HepG2 (cell line): ENCODE data around the gene KLK7. TPM values are rescaled to one million over a fixed set of nuclear protein-coding genes. Genes with fewer than 3 reads are reported as not detected.

ENCODE experiments used
- ATAC-seq: fragments of 200-7000 bp; cut with Tn5 transposase; 3 replicates; pipeline ENCODE4 v1.9.1; 2020; ENCODE audit warnings: mild to moderate bottlenecking, moderate library complexity
- BruUV-seq: library from RNA; stranded (reverse); fragments of 400-500 nt; replicated peaks from 2 replicates; lab custom pipeline; 2021; lab: Mats Ljungman, UMichigan
- CTCF ChIA-PET: fragments of 300-600 bp; formaldehyde crosslinking; extraction: SDS; loops from one replicate; lab custom pipeline; 2021; ENCODE audit warnings: low total read pairs, inconsistent platforms, low intra/inter-chr PET ratio; lab: Yijun Ruan, JAX
- POLR2A ChIA-PET: fragments of 350-600 bp; sonication (Branson Sonifier 250); formaldehyde crosslinking; loops from one replicate; lab custom pipeline; 2020; ENCODE audit warnings: antibody characterized with exemption, inconsistent platforms; lab: Yijun Ruan, JAX
- DNase-seq: peaks from one replicate; pipeline ENCODE4 v3.0.0-alpha.2; 2015; ENCODE audit warnings: low spot score
- FAIRE-seq: peaks from 3 replicates; lab custom pipeline; 2011; peaks lifted over from hg19 to GRCh38; lab: Jason Lieb, UNC
- H2AFZ ChIP-seq: one replicate; pipeline ENCODE4 v1.6.1; 2011; ENCODE audit warnings: low read length, inconsistent platforms
- H3K27ac ChIP-seq: fragments of 300-600 bp; 3 replicates; pipeline ENCODE4 v1.8.0; 2011; ENCODE audit warnings: mixed run types, mild to moderate bottlenecking, mixed read lengths, low read length, inconsistent platforms; ENCODE audit not compliant: insufficient read depth; ENCODE audit errors: extremely low read length
- H3K27me3 ChIP-seq, 2 experiments: fragments of 200-600 bp in 1 of 2; 2 replicates in 1 of 2; 3 replicates in 1 of 2; pipeline versions ENCODE4 v1.6.0 to v1.8.0; 2011; ENCODE audit warnings: low read length in 2 of 2, mild to moderate bottlenecking in 2 of 2, moderate library complexity in 2 of 2, inconsistent platforms in 1 of 2; ENCODE audit not compliant: insufficient read depth in 2 of 2, control insufficient read depth in 1 of 2
- H3K36me3 ChIP-seq, 2 experiments: fragments of 200-600 bp in 1 of 2; replicated peaks in 1 of 2; 2 replicates in 1 of 2; 3 replicates in 1 of 2; pipeline versions ENCODE4 v1.5.1 to v1.8.0; 2011; ENCODE audit warnings: low read length in 2 of 2, inconsistent platforms in 1 of 2; ENCODE audit not compliant: insufficient read depth in 2 of 2, control insufficient read depth in 1 of 2
- H3K4me1 ChIP-seq: 2 replicates; pipeline ENCODE4 v1.5.1; 2012; ENCODE audit warnings: low read length, inconsistent platforms; ENCODE audit not compliant: insufficient read depth
- H3K4me2 ChIP-seq: 2 replicates; pipeline ENCODE4 v1.6.0; 2011; ENCODE audit warnings: low read depth, low read length, inconsistent platforms
- H3K4me3 ChIP-seq, 3 experiments: fragments of 200-600 bp in 1 of 3; sonication (generic), shearing (Covaris generic) in 1 of 3; replicated peaks in 1 of 3; 2 replicates each; pipeline ENCODE4 v1.5.1; 2011 to 2016; ENCODE audit warnings: low read length in 3 of 3, inconsistent platforms in 2 of 3, low read depth in 2 of 3, mild to moderate bottlenecking in 2 of 3, control low read depth in 1 of 3, mixed read lengths in 1 of 3; ENCODE audit not compliant: insufficient read depth in 1 of 3
- H3K79me2 ChIP-seq: one replicate; pipeline ENCODE4 v1.6.1; 2011; ENCODE audit warnings: low read length, inconsistent platforms; ENCODE audit not compliant: insufficient read depth
- H3K9ac ChIP-seq: 2 replicates; pipeline ENCODE4 v1.6.0; 2011; ENCODE audit warnings: mild to moderate bottlenecking, low read depth, low read length, inconsistent platforms; ENCODE audit not compliant: insufficient read depth
- H3K9me3 ChIP-seq: 2 replicates; pipeline ENCODE4 v1.5.1; 2012; ENCODE audit warnings: mild to moderate bottlenecking, low read length
- H4K20me1 ChIP-seq: 2 replicates; pipeline ENCODE4 v1.6.0; 2011; ENCODE audit warnings: inconsistent platforms, mild to moderate bottlenecking, low read length, moderate library complexity; ENCODE audit not compliant: insufficient read depth
- BATF2 ChIP-seq: sonication (generic); formaldehyde crosslinking; IDR thresholded peaks from 2 replicates; pipeline ENCODE4 v1.8.0; 2022; ENCODE audit warnings: mild to moderate bottlenecking, missing genetic modification reagents, moderate library complexity
- KLF9 ChIP-seq: IDR thresholded peaks from 2 replicates; pipeline ENCODE4 v1.6.1; 2016; ENCODE audit warnings: low read depth
- TBX3 ChIP-seq: fragments of 450-650 bp; IDR thresholded peaks from 2 replicates; pipeline ENCODE4 v1.6.1; 2017; ENCODE audit warnings: antibody characterized with exemption, mild to moderate bottlenecking, inconsistent platforms, borderline replicate concordance
- ZNF143 ChIP-seq: sonication (generic); formaldehyde crosslinking; IDR thresholded peaks from 2 replicates; pipeline ENCODE4 v1.4.0; 2020; ENCODE audit warnings: missing genetic modification reagents
- ZNF577 ChIP-seq: sonication (generic); formaldehyde crosslinking; IDR thresholded peaks from 2 replicates; pipeline ENCODE4 v1.4.0; 2020; ENCODE audit warnings: mild to moderate bottlenecking, low read depth, missing genetic modification reagents, borderline replicate concordance
- ZNF710 ChIP-seq: sonication (generic); formaldehyde crosslinking; IDR thresholded peaks from 2 replicates; pipeline ENCODE4 v1.5.0; 2020; ENCODE audit warnings: mild to moderate bottlenecking, missing genetic modification reagents, borderline replicate concordance
- ZNF776 ChIP-seq: sonication (generic); formaldehyde crosslinking; IDR thresholded peaks from 2 replicates; pipeline ENCODE4 v1.4.0; 2020; ENCODE audit warnings: mild to moderate bottlenecking, missing genetic modification reagents
- ZNF816 ChIP-seq: sonication (generic); formaldehyde crosslinking; IDR thresholded peaks from 2 replicates; pipeline ENCODE4 v1.8.0; 2022; ENCODE audit warnings: missing genetic modification reagents, mild to moderate bottlenecking, borderline replicate concordance
- WGBS: methylation state at CpG from one replicate; pipeline ENCODE4 v1.1.6; 2017; ENCODE audit warnings: low lambda C conversion rate; 5-methylcytosine and 5-hydroxymethylcytosine counted together
- in situ Hi-C: cut with HindIII; loops from 2 replicates; pipeline ENCODE4 v1.10.0; 2017; ENCODE audit warnings: low pct_unique_long_range_greater_than_20kb; ENCODE audit not compliant: extremely low pct_ligation_motif_present
- intact Hi-C: fragments of 100-400 bp; cut with micrococcal nuclease; formaldehyde crosslinking; loops from one replicate; pipeline ENCODE4 v1.10.0; 2022; ENCODE audit not compliant: unreplicated experiment
- polyA plus RNA-seq, 8 experiments: library from polyadenylated mRNA; depleted of rRNA in 3 of 8; stranded (reverse) in 7 of 8; unstranded in 1 of 8; fragments of >200 nt; fragmentation: Illumina TruSeq in 4 of 8; extraction: Trizol in 4 of 8; gene quantifications; 2 replicates each; pipeline versions ENCODE4 v1.2.1 to v1.2.3, GENCODE V29; 2011 to 2016; ENCODE audit warnings: low read depth in 4 of 8, missing spikeins in 1 of 8, mixed read lengths in 1 of 8; ENCODE audit not compliant: insufficient read depth in 1 of 8
- total RNA-seq, 5 experiments: library from RNA; depleted of rRNA; stranded (reverse); fragments of >200 nt; fragmentation: Illumina TruSeq; extraction: Trizol; gene quantifications; 2 replicates each; pipeline ENCODE4 v1.2.3, GENCODE V29; 2016; ENCODE audit warnings: low read depth in 1 of 5

Gene KLK7
- total and polyA plus RNA-seq, 2 of the 13 experiments (the other 11 are each of a cell fraction or from before 2014, with no cell fraction given): not detected

- CTCF ChIA-PET: no interaction called here
- Histone ChIP-seq H3K4me1 (no peaks in the 10 kb centered on the region), H3K27me3 (peaks cover 0 to 11% of the 10 kb centered on the region in 2 experiments; a peak in 2 of 5 replicates), H3K4me2 (no peak within 1 kb of the TSS), H3K9me3 (no peaks in the 10 kb centered on the region), H3K27ac (no peak within 1 kb of the TSS), H3K9ac (no peak within 1 kb of the TSS), H2AFZ (no peak within 1 kb of the TSS), H3K4me3 (no peak within 1 kb of the TSS), H4K20me1 (no peaks in the 10 kb centered on the region), H3K36me3 (no peaks in the 10 kb centered on the region), H3K79me2 (no peaks in the 10 kb centered on the region)
- FAIRE-seq: no peak
- in situ Hi-C loops: no loop called here
- no peak for DNase-seq
- TF ChIP-seq ZNF816: no peak
- TF ChIP-seq ZNF143: no peak
- no peak for TF ChIP-seq KLF9 (CRISPR knock-in tag)
- TF ChIP-seq ZNF776 (CRISPR knock-in tag): no peak
- no peak for TF ChIP-seq ZNF577 (CRISPR knock-in tag)
- no peak for TF ChIP-seq ZNF710
- TF ChIP-seq TBX3: no peak
- TF ChIP-seq BATF2 (CRISPR knock-in tag): no peak
- intact Hi-C loops: no loop called here
- no peak for ATAC-seq
- WGBS: 0% methylated on average over 2 of the region's 7 CpGs
- POLR2A ChIA-PET: no interaction called here
- no TSS peak for BruUV-seq
Observed at GRCh38 chr19:50952910-50953309, 30.8 kb downstream of the KLK7 start, which contains the start of gene KLK5. Gene KLK5, minus strand, starts transcription at chr19:50953038. Its CDS starts 381 bp downstream, at chr19:50952657.
